ENCODE data around the gene OR1Q1. TPM values are rescaled to one million over a fixed set of nuclear protein-coding genes. Genes with fewer than 3 reads are reported as not detected.
"Not testable (repeated sequence)": the region's sequence is repeated elsewhere in the genome, so short reads cannot be mapped to it uniquely, and the experiment has no call there.

OR1Q1 gene
- total RNA-seq: not detected

DNA sequence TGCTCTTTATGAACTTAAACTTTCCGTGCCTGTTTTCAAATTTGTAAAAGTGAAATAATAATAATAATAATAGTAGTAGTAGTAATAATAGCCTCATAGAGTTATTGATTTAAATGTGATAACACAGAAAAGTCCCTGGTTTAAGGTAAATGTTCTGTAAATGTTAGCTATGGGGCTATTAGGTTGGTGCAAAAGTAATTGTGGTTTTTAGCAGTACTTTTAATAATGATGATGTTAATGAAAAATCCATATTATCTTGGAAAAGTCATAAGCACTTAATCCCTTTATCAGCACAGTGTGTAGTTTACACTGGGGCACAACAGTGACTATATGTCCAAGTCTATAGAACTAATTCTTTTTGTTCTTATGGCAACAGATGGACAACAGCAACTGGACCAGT lies at the start of gene OR1Q1:
TSS of gene OR1Q1 (plus strand) at position 377 of the 400 bp plus-strand sequence. CDS start at position 377, 0 bp downstream.
- no peak for ATAC-seq

DNA sequence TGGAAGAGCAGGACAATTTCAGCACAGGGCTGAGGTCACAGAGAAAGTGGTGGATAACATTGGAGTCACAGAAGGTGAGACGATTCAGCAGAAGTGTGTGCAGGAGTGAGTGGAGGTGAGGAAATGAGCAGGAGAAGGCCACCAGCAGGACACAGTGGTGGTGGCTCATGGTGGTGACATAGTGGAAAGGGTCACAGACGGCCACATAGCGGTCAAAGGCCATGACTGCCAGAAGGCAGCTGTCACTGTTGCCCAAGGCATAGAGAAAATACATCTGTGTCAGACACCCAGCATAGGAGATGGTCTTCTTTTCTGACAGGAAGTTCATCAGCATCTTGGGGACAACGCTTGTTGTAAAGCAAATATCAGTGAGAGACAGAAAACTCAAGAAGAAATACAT lies 46.6 kb upstream of the OR1Q1 start:
- no peak for ATAC-seq

DNA sequence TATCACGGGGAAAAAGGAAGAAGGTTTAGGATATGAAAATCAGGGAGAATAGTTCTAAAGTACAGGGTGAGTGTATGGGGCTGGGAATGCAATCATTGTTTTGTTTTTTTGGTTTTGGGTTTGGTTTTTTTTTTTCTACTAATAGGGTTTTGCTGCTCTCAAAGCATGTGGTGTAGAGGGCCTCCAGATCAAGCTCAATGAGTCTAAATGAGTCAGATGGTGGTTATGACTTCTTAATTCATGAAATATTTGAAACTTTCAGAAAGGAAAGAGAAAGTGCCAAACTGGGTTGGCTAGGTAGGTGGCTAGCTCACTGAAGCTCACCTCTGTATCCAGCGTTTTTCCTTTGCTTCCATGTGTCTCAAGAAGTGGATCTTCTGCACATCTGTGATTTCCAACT lies 42.1 kb upstream of the OR1Q1 start:
- ATAC-seq: no peak

GRCh38 chr9:122579874-122580273 lies 34.7 kb upstream of the OR1Q1 start:
- ATAC-seq: no peak

- ATAC-seq: no peak
Measured at GRCh38 chr9:122580360-122580759, 34.2 kb upstream of the OR1Q1 start.

GRCh38 chr9:122583284-122583683 lies 31.3 kb upstream of the OR1Q1 start, which contains the start of gene OR1L8:
Gene OR1L8 (minus strand): TSS chr9:122583384. CDS start chr9:122568477, 14,907 bp downstream.
- not testable (repeated sequence) for ATAC-seq

DNA sequence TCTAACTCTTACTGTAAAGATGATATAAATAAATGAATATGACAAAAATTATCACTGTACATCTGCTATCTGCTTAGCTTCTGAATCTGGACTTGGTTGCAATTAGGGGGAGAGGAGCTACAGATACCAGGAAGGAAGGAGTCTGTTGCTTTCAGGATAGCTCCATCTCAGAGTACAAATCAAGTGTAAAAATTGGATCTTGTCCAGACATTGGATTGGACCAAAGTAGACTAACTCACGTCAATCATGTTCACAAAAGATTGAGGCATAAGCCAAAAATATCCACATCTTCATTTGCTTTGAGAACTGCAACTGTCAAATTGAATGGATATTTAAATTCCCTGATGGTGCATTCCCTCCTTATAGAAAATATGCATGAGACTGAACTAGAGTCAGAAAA lies 8.8 kb upstream of the OR1Q1 start:
- no peak for ATAC-seq

- no peak for ATAC-seq
Measured at GRCh38 chr9:122606587-122606986, 8.0 kb upstream of the OR1Q1 start.

DNA sequence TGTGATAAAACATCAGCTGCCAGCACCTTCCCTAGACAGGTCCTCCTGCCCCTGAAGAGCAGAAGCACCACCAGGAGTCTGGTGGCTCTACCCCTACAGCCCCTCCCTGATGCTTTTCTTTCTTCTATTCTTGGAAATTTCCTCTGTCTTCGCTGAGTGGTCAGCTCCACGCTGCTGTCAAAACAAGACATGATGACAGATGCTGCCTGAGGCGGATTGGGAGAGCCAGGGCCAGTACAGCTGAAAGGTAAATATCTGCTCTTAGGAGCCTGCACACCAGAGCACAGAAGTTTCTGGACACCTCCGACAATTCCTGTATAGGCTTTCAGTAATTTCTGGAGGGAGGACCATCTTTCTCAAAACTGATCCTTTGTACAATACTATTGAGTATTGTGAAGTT lies 4.7 kb upstream of the OR1Q1 start:
- ATAC-seq: no peak

- no peak for ATAC-seq
Measured at GRCh38 chr9:122619996-122620395, 5.5 kb downstream of the OR1Q1 start.

- ATAC-seq: no peak
Measured at GRCh38 chr9:122642226-122642625, 27.7 kb downstream of the OR1Q1 start.

- no peak for ATAC-seq
Measured at GRCh38 chr9:122656378-122656777, 41.8 kb downstream of the OR1Q1 start.

- ATAC-seq: no peak
Measured at GRCh38 chr9:122657527-122657926, 43.0 kb downstream of the OR1Q1 start, which contains the start of gene OR1B1. Gene OR1B1 (minus strand): TSS chr9:122657627.

GRCh38 chr9:122661416-122661815 lies 46.9 kb downstream of the OR1Q1 start, which contains the start of gene OR1L1:
Gene OR1L1 (plus strand): TSS chr9:122661716. CDS start chr9:122661716, 0 bp downstream.
- no peak for ATAC-seq

Other genes starting within 250 kb of the OR1Q1 start
- gene PTGS1, start 243.7 kb upstream of the OR1Q1 start, total RNA-seq: 29.9 TPM
- not detected for gene OR1J1, start 136.8 kb upstream of the OR1Q1 start, total RNA-seq
- not detected for gene OR1J2, start 103.9 kb upstream of the OR1Q1 start, total RNA-seq
- 0.20 TPM for gene OR1J4, start 95.6 kb upstream of the OR1Q1 start, total RNA-seq
- gene OR1N1, start 87.4 kb upstream of the OR1Q1 start, total RNA-seq: not detected
- gene OR1N2, start 61.6 kb upstream of the OR1Q1 start, total RNA-seq: not detected
- gene OR1L8, start 31.4 kb upstream of the OR1Q1 start, total RNA-seq: not detected
- not detected for gene OR1B1, start 42.9 kb downstream of the OR1Q1 start, total RNA-seq
- gene OR1L1, start 47.0 kb downstream of the OR1Q1 start, total RNA-seq: not detected
- gene OR1L3, start 60.4 kb downstream of the OR1Q1 start, total RNA-seq: not detected
- gene OR1L4, start 109.3 kb downstream of the OR1Q1 start, total RNA-seq: not detected
- gene OR1L6, start 127.6 kb downstream of the OR1Q1 start, total RNA-seq: not detected
- gene OR5C1, start 174.2 kb downstream of the OR1Q1 start, total RNA-seq: not detected
- gene OR1K1, start 185.4 kb downstream of the OR1Q1 start, total RNA-seq: not detected
- gene PDCL, start 213.8 kb downstream of the OR1Q1 start, total RNA-seq: 8.6 TPM

All from esophagus mucosa (tissue), 1 donor.